NT2/D1 (cell line): ENCODE data around the gene EFCAB6.

Experiments used
- SUZ12 ChIP-seq: IDR thresholded peaks from 2 replicates; pipeline ENCODE4 v1.6.1; 2011; ENCODE audit not compliant: insufficient read length, insufficient read depth; ENCODE audit errors: extremely low read depth
- YY1 ChIP-seq: IDR thresholded peaks from 2 replicates; pipeline ENCODE4 v1.6.1; 2011; ENCODE audit not compliant: insufficient read length, insufficient read depth
- ZNF274 ChIP-seq: IDR thresholded peaks from 2 replicates; pipeline ENCODE4 v1.6.1; 2011; ENCODE audit warnings: mild to moderate bottlenecking, low read depth, low read length

DNA sequence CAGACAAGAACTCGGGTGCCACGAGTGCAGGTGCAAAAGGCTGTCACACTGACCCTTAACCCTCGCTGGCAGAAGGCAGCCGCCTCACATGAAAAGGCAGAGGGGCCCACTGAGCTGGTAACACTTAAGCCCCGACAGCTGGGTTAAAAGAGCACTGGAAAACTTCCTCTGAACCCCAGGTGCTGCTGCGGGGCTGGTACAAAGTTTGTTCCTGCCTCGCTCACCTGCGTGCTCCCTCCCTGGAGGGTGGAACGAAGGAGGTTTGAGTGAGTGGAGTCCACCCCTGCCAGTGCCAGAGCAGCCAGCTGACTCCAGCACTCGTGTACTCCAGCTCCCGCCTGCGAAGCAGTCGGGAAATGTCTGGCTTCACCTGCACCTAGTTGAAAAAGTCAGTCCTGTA lies 37.6 kb upstream of the EFCAB6 start:
- TF ChIP-seq ZNF274 (no peak), YY1 (no peak), SUZ12 (no peak)
